KOPT-K1 (cell line): ENCODE data around the gene MORC2.
A peak's percentile ranks its signal among the peaks of the same experiment; 100 is the strongest.

Experiments
- H3K27ac ChIP-seq: fragments of 200-600 bp; sonication (generic); 2 replicates; pipeline ENCODE4 v1.5.1; 2016; ENCODE audit warnings: antibody characterized with exemption, mild to moderate bottlenecking, low read depth, low read length; ENCODE audit not compliant: poor library complexity, severe bottlenecking
- H3K36me3 ChIP-seq: fragments of 200-600 bp; sonication (generic); 2 replicates; pipeline ENCODE4 v1.5.1; 2017; ENCODE audit warnings: antibody characterized with exemption, mild to moderate bottlenecking, low read length, moderate library complexity; ENCODE audit not compliant: insufficient read depth
- H3K9me3 ChIP-seq: fragments of 200-600 bp; sonication (generic); 2 replicates; pipeline ENCODE4 v1.5.1; 2017; ENCODE audit warnings: antibody characterized with exemption, low read length, mild to moderate bottlenecking; ENCODE audit not compliant: insufficient read depth, poor library complexity, severe bottlenecking

The MORC2 gene

DNA sequence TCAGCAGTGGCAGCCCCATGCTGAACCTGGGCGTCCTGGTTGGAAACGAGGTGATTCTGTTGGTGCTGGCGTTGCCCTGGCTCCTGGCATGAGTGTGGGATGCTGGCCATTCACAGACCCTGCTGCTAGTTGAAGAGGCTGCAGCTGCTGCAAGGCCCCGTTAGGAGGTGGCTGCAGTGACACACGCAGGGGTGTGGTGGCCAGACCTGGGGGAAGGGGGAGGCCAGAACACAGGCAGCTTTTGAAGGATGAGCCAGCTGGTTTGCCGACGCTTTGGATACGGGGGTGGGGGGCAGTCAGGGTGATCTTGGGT is 77.2 kb downstream of the MORC2 start:
- Histone ChIP-seq H3K9me3 (no peaks in the 10 kb centered on the region), H3K36me3 (no peaks in the 10 kb centered on the region; the same call in 1 of the 2 replicates), H3K27ac (no peak overlapping the region)

DNA sequence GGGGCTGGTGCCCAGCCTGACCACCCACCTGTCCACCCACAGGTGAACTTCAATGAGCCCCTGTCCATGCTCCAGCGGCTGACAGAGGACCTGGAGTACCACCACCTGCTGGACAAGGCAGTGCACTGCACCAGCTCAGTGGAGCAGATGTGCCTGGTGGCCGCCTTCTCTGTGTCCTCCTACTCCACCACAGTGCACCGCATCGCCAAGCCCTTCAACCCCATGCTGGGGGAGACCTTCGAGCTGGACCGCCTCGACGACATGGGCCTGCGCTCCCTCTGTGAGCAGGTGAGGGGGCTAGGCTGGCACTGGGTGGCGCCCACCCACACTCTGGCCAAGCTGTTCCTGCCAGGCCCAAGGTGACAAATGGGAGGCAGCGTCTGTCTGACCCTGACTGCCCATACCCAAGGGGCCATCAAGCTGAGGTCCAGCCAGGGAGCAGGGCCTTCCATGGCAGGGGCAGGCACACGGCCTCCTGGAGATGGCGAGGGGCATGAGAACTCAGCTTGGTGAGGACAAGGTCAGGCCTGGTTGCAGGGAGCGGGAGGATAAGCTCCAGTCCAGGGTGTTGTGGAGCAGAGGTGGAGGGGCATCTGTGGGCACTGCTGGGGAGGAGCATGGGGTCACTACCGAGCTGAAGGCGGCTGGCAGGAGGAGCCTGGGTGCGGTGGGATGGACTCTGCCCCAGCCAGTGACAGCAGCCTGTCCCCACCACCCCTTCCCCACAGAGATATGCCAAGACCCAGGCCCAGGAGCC is 77.7 kb downstream of the MORC2 start:
- no peak overlapping the region for H3K27ac ChIP-seq
- no peaks in the 10 kb centered on the region for H3K9me3 ChIP-seq
- no peaks in the 10 kb centered on the region; the same call in 1 of the 2 replicates for H3K36me3 ChIP-seq

DNA sequence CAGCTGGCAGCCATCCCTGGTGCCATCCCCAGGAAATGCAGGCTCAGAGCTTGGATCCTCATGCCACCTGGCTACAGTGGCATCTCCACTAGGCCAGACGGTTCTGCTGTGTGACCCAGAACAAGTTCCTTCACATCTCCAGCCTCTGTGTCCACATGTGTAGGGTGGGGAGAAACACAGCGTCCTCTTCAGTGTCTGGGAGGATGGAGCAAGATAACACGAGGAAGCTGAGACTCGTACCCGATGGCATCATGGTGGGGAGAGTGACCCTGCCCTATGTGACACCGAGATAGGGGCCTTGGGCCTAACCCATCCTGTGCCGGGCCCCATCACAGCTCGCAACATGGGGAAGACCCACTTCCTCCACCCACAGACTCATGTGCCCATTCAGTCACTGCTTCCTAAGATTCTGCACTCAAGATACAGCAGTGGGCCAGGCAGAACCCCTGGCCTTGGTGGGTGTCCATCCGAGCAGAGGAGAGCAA is 78.5 kb downstream of the MORC2 start:
- Histone ChIP-seq H3K36me3 (no peaks in the 10 kb centered on the region; the same call in 1 of the 2 replicates), H3K9me3 (no peaks in the 10 kb centered on the region), H3K27ac (no peak overlapping the region)

DNA sequence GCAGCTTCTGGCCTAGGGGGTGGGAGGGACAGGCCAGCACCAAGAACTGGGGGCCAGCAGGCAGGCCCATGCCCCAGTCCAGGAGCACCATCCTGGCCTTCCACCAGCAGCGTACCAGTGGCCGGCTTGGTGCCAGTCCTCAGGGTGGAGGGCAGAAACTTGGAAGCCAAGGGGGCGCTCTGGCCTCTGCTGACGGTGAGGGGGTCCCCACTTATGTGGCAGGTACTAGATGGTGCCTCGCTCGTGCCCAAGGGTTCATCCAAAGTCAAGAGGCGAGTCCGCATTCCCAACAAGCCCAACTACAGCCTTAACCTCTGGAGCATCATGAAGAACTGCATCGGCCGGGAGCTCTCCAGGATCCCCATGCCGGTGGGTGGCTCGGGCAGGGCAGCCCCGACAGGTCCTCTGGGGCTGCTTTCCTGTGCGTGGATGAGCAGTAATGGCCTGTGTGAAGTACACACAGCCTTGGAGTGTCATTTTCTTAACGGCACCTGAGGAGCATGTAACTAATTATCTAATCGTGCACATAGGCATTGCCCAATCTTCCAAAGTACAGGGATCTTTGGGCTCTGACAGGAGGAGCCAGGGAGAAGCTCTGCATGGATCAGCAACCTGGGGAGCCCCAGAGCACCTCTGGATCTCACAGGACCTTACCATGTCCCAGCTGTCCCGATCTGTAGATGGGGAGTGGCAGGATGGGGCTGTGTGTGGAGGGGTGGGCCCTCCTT is 79.1 kb downstream of the MORC2 start:
- no peaks in the 10 kb centered on the region for H3K9me3 ChIP-seq
- H3K36me3 ChIP-seq, result no peaks in the 10 kb centered on the region; the same call in 1 of the 2 replicates
- no peak overlapping the region for H3K27ac ChIP-seq

DNA sequence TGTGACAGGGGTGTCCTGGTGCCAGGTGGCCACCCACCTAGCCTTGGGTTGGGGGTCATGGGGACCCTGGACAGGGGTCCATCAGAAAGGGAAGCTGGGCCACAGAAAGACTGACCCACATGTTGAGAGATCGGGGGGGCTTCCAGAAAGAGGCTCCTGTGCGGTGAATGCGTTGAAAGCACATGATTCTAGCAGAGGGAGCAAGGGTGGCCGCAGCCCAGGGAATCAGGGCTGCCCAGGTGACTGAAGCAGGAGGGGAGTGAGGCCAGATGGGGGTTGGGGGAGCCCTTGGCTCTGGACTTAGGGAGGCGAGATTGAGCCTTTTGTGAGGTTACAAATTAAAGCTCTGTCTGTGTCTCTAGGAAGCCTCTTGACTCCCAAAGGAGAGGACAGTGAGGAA is 80.7 kb downstream of the MORC2 start:
- no peak overlapping the region for H3K27ac ChIP-seq

DNA sequence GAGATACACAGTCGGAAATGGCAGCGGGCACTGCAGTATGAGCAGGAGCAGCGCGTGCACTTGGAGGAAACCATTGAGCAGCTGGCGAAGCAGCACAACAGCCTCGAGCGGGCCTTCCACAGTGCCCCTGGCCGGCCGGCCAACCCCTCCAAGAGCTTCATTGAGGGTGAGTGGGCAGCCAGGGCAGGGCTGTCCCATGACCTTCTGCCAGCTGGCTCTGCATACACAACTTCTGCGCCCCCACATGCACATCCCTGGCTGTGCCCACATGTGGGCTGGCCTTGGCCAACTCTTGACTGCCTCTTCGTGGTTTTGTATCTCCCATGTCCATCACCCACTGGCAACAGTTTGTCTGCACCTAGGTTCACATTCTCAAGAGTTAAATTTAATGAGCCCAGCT is 81.1 kb downstream of the MORC2 start:
- Histone ChIP-seq H3K36me3 (no peaks in the 10 kb centered on the region), H3K27ac (no peak overlapping the region), H3K9me3 (no peaks in the 10 kb centered on the region)

More for the DNA sequence above, 80.7 kb downstream of the MORC2 start:
- no peaks in the 10 kb centered on the region for H3K9me3 ChIP-seq
- H3K36me3 ChIP-seq, result no peaks in the 10 kb centered on the region; the same call in 1 of the 2 replicates

DNA sequence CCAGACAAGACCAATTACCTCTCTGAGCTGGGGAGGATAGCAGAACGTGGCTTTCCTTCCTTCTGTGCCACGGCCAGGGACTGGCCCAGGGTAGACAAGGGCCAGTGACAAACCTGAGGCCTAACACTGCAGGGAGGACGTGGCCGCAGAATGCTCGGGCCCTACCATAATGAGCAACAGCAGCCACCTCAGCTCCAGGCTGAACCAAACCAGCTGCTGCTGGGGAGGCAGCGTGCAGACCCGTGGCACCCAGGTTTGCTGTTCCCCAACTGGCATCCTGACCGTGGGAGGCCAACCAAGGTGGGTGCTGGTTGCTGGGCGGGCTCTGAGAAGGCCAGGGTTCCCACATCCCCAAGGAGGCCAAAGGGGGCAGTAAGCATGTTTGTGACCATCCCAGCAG is 83.0 kb downstream of the MORC2 start:
- no peak overlapping the region for H3K27ac ChIP-seq

DNA sequence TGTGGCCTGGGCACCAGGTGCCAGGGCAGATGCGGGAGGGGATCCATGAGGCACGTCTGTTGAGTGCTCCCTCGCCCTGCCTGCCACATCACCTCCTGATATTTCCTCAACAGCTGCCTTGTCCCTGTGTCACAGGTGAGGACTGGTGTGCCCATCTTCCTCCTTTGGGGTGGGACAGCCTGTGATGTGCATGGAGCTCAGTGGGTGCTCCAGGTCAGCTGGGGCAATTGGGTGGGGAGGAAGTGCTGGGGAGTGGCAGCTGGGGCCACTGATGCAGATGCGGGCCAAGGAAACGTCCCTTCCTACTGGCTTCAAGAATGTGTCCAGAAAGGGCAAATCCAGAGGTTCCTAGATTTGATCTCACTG is 83.6 kb downstream of the MORC2 start:
- Histone ChIP-seq H3K36me3 (no peaks in the 10 kb centered on the region), H3K27ac (no peak overlapping the region), H3K9me3 (no peaks in the 10 kb centered on the region)

More for the DNA sequence above, 83.0 kb downstream of the MORC2 start:
- H3K36me3 ChIP-seq, result no peaks in the 10 kb centered on the region
- no peaks in the 10 kb centered on the region for H3K9me3 ChIP-seq

DNA sequence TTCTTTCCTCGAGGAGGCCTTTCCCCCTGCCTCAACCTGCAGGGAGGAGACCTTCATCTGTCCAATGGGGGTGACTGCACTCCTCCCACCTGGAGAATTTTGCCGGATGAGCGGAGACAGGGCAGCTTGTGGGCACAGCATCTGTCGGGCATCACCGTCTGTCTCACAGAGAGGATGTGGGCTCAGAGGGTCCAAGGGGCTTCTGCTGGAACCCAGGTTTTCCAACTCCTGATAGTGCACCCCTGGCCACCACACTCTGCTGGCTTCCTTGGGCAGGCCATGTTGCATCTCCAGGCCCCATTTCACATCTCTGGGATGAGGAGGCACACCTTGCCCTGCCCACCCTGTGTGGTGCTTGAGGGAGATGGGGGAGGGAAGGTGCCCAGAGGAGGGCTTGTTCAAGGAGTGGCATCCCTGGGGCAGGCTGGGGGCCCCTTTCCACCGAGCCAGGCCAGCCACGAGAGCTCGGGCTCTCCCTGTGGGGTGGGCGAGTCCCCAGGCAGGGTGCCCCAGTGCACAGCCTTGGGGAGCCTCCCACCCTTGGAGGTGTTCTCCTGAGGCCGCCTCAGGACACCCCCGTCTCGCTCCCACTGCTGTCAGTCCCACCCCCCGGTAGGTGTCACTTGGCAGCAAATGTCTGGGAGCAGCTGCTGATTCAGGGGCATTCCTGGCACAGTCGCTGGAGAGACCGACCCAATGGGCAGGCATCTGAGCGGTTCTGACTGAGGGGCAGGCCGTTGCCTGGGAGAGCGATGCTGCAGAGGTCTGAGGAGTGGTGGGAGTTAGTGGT is 84.2 kb downstream of the MORC2 start:
- Histone ChIP-seq H3K27ac (no peak overlapping the region), H3K36me3 (no peaks in the 10 kb centered on the region), H3K9me3 (no peaks in the 10 kb centered on the region)

DNA sequence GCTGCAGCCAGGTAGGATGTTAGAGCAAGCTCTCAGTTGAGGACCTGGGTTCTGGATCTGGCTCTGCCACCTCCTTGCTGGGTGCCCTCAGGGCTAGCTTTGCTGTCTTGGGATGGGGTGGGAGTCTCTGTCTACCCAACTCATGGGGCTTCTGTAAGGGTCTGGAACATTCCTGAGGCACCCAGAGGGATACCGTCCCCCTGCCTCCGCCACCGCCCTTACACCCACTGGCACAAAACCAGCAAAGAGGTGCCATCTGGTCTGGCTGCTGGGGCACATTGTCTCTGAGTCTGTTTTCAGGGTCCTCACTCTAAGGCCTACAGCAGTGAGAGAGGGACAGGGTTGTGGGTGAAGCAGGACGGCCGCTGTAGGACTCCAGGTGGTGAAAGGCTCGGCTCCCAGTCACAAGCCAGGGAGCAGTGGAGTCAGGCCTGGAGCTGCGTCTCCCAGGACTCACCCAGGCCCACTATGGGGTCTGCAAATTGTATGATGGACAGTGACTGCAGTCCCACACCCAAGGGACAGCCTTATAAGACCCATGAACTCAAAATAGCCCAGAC is 84.9 kb downstream of the MORC2 start:
- H3K9me3 ChIP-seq, result no peaks in the 10 kb centered on the region
- no peak overlapping the region for H3K27ac ChIP-seq
- H3K36me3 ChIP-seq, result no peaks in the 10 kb centered on the region

DNA sequence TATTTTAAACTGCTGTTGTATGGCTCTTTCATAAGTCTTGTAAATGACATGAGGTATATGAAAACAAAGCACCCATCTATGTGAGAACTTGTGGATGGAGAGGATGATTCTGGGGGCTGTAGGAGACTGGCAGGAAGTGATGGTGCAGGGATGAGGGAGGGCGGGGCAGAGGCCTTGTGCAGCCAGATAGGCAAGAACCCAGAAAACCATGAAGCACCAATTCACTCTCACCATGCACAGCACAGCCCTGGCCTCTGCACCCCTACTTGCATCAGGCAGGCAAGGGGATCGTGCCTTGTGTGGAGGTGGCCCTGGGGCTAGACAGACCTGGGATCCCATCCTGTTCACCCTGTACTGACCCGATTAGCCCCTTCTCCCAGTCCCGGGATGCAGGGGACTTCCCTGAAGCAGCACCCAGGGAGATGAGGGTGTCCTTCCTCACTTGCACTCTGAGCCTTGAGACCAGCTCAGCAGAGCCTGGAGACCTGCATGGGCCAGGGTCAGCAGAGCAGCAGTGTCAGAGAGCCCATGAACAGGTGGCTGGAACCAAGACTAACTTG is 85.5 kb downstream of the MORC2 start:
- H3K36me3 ChIP-seq, result no peaks in the 10 kb centered on the region
- no peaks in the 10 kb centered on the region for H3K9me3 ChIP-seq
- H3K27ac ChIP-seq, result no peak overlapping the region

DNA sequence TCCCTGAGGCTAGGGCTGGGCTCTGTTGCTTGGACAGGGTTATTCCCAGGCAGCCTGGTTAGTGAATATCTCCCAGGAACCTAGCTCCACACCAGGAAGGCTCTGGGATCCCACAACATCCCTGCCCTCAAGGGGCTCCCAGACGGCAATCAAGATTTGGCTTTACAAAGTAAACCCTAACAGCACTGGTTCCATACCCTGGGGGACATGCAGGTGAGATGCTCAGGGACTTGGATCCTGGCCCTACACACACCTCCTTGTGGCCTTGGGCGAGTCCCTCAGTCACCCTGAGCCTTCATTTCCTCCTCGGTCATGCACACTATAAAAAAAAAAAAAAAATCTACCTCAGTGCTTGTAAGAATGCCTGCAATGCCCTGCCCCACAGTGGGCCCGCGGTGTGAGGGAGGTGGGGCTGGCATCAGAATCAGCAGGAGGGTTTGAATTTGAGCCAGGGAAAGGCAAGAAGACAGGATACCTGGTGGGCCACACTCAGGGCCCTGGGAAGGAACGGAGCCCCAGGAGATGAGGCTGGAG is 86.3 kb downstream of the MORC2 start:
- H3K9me3 ChIP-seq, result no peaks in the 10 kb centered on the region
- no peaks in the 10 kb centered on the region for H3K36me3 ChIP-seq
- H3K27ac ChIP-seq, result no peak overlapping the region

DNA sequence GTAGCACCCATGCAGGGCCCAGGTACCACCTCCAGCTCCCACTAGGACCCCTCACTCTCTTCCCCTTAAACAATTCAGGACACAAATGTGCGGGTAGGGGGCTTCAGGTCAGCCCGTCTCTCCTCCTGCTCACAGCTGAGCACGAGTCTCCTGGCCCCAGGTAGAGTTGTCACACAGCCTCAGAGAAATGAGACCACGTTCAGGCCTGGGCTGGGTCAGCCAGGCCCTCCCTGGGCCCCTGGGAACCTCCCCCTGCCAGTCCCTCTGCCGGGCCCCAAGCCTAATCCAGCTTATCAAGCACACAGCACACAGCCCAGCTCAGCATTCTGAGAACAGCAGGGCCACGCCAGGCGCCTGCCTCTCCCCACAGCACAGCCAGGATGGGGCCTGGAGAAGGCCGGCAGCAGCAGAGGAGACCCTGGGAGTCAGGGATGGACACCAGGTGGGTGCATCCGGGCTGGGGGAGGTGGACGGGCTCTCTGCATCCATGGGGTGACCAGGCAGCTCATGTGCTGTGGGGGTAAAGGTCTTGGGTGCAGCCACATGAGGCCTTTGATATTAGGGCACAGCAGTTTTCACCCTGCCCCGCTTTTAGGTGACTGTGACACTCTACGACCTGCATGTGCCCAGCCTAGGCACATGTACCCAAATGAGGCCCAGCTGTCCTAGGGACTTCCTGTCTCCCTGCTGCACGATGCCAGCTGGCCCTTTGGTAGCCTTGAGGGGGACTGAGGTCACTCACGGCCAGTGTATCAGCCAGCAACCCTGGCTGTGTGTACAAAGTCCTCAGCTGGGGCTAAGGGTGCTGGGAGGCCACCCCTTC is 87.0 kb downstream of the MORC2 start:
- Histone ChIP-seq H3K36me3 (no peaks in the 10 kb centered on the region), H3K27ac (peak overlapping the region; percentile 9), H3K9me3 (no peaks in the 10 kb centered on the region)

DNA sequence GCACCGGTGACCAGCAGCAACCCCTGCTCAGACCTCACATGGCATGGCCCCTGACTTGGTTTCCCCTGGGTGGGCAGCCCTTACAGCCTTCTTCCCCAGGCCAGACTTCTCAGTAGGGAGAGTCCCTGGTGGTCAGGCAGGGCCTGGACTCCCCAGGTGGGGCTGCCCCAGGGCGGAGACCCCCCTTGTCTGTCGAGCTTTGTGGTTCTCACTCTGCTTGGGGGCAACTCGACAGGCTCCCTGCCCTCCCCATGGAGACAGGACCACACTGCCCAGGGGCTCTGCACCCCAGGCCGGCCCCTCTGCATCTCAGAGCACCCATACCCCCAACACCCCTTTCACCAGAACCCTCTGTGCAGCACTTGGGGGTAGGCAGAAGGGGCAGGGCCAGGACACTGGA is 87.7 kb downstream of the MORC2 start:
- H3K27ac ChIP-seq, result no peak overlapping the region
- H3K36me3 ChIP-seq, result no peaks in the 10 kb centered on the region
- no peaks in the 10 kb centered on the region for H3K9me3 ChIP-seq
